ENCODE data around the gene RLBP1.

Gene RLBP1

DNA sequence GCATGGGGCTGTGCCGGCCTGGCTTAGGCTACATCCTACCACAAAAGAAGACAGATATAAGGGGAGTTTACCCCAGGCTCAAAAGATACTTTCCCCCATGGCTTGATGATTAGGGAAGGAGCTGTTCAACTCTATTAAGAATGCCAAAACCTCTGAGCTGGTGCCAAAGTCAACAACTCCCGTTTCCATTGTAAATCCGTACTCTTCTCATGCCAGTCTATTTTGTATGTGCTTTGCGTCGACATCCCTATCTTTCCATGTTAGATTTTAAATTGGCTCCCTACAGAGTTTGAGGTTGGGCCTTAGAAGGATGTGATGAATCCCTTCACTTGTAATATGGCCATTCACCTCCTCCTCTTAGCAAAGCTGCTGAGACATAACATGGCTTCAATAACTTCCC is 46.9 kb downstream of the RLBP1 start:
- in situ Hi-C loops (cut with MboI; ENCODE audit: low sequenced_read_pairs, unreplicated experiment), result loop anchor here (5.0 kb wide), 1 partner anchor 117 kb away; no protein-coding TSS in a partner anchor
- TF ChIP-seq, protein P1, sequence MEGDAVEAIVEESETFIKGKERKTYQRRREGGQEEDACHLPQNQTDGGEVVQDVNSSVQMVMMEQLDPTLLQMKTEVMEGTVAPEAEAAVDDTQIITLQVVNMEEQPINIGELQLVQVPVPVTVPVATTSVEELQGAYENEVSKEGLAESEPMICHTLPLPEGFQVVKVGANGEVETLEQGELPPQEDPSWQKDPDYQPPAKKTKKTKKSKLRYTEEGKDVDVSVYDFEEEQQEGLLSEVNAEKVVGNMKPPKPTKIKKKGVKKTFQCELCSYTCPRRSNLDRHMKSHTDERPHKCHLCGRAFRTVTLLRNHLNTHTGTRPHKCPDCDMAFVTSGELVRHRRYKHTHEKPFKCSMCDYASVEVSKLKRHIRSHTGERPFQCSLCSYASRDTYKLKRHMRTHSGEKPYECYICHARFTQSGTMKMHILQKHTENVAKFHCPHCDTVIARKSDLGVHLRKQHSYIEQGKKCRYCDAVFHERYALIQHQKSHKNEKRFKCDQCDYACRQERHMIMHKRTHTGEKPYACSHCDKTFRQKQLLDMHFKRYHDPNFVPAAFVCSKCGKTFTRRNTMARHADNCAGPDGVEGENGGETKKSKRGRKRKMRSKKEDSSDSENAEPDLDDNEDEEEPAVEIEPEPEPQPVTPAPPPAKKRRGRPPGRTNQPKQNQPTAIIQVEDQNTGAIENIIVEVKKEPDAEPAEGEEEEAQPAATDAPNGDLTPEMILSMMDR (IDR thresholded peaks at IDR 0.05; ENCODE audit: borderline replicate concordance, control extremely low read depth, extremely low read depth, insufficient read depth, missing control alignments), result no peak
- DNase-seq (ENCODE audit: low spot score), result no peak

DNA sequence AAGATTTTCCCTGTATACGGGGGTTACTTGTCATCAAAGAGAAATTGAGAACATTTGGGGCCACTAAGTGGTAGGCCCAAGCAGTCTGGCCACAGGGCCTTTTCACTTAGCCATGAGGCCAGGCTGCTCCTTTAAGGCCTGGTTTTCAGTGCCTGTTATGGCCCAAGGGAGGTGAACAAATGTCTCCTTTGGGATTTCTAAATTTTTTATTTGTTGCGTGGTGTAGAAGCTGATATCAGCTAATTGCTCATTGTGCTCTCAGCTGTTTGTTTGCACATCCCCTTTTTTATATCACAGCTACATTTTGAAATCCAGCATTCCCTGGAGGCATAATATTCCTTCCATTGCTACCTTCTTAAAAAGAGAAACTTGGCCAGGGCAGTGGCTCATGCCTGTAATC is 48.5 kb downstream of the RLBP1 start:
- in situ Hi-C loops (cut with MboI; ENCODE audit: low sequenced_read_pairs, unreplicated experiment), result loop anchor here (5.0 kb wide), 1 partner anchor 116 kb away; no protein-coding TSS in a partner anchor
- DNase-seq (ENCODE audit: low spot score), result no peak

DNA sequence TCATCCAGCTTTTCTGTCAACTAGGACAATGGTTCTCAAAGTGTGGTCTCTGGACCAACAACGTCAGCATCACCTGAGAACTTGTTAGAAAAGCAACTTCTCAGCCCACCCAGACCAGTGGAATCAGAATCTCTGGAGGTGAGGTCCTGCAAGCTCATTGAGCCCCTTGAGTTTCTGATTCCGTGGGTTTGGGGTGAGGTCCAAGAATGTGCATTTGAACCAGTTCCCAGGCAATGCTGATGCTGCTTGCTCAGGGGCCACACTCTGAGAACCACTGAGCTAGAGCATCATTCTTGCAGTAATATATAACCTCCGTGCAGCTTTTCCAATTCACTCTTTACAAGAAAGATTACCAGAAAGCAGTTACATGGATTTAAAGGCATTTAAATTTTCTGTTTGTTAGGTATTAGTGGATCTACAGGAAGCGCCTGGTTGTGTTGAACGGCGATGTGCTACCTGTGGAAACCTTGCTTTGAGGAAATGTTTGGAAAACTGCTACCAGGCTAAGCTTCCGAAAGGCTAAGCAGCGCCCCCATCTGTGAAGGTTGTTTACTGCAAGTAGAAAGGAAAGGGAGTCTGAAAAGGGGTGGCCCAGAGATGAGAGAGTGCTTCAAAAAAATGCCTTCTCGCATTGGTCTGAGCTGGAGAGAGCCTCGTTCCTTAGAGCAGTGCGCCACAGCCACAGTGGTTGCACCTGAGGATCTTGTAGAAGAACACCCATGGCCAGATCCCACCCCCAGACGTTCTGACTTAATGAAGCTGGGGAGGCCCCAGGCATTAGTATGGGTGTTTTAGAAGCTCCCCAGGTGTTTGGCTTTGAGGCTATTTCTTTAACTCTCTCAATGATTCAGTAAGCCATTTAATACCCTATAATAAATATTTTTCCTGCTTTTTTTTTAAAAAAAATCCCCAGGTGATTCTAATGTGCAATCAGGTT is 50.0 kb downstream of the RLBP1 start:
- peak; percentile 37 for DNase-seq (ENCODE audit: low spot score)
- in situ Hi-C loops (cut with MboI; ENCODE audit: low sequenced_read_pairs, unreplicated experiment), result loop anchor here (5.0 kb wide), 1 partner anchor 114 kb away; no protein-coding TSS in a partner anchor
- TF ChIP-seq, protein P1 (IDR thresholded peaks at IDR 0.05; ENCODE audit: borderline replicate concordance, control extremely low read depth, extremely low read depth, insufficient read depth, missing control alignments), result peak; percentile 25

More for the DNA sequence above, 48.5 kb downstream of the RLBP1 start:
- TF ChIP-seq, protein P1 (IDR thresholded peaks at IDR 0.05; ENCODE audit: borderline replicate concordance, control extremely low read depth, extremely low read depth, insufficient read depth, missing control alignments), result no peak

DNA sequence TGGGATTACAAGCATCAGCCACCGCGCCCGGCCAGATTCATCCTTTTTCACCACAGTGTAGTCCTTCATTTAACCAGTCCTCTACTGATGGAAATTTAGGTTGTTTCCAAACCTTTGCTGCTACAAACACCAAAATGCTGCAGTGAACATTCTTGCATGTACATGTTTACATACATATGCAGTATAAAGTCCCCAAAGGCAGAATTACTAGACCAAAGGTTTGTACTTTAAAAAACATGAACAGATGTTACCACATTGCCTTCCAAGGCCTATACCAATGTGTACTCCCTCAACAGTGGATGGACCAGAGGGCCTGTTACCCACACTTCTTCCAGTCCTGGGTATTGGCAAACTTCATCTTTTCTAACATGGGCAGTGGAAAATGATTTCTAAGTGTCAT is 51.0 kb downstream of the RLBP1 start:
- in situ Hi-C loops (cut with MboI; ENCODE audit: low sequenced_read_pairs, unreplicated experiment), result loop anchor here (5.0 kb wide), 1 partner anchor 113 kb away; no protein-coding TSS in a partner anchor
- TF ChIP-seq, protein P1 (IDR thresholded peaks at IDR 0.05; ENCODE audit: borderline replicate concordance, control extremely low read depth, extremely low read depth, insufficient read depth, missing control alignments), result no peak
- DNase-seq (ENCODE audit: low spot score), result no peak

DNA sequence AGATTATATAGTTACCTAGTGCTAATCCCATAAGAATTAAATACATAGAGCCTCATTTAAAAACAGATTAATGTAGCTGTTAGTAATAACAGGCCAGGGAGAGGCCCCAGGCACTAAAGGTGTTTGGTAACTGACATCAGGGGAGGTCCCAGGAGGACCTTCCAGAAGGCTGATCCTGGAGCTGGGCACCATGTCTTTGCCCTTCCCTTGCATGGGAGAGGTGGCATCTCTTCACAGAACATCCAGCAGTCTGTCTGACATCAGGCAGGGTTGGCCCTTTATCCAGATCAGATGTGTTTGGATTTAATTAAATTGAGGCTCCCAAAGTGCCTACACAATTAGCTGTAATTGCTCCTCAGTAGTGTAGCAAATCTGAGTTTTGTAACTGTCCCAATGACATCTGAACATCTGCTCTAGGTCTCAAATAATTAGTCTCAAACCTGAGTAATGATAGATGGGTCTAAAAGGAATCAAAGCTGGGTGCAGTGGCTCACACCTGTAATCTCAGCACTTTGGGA is 53.0 kb downstream of the RLBP1 start:
- no peak for DNase-seq (ENCODE audit: low spot score)
- TF ChIP-seq, protein P1 (IDR thresholded peaks at IDR 0.05; ENCODE audit: borderline replicate concordance, control extremely low read depth, extremely low read depth, insufficient read depth, missing control alignments), result no peak
- in situ Hi-C loops (cut with MboI; ENCODE audit: low sequenced_read_pairs, unreplicated experiment), result no loop called here

DNA sequence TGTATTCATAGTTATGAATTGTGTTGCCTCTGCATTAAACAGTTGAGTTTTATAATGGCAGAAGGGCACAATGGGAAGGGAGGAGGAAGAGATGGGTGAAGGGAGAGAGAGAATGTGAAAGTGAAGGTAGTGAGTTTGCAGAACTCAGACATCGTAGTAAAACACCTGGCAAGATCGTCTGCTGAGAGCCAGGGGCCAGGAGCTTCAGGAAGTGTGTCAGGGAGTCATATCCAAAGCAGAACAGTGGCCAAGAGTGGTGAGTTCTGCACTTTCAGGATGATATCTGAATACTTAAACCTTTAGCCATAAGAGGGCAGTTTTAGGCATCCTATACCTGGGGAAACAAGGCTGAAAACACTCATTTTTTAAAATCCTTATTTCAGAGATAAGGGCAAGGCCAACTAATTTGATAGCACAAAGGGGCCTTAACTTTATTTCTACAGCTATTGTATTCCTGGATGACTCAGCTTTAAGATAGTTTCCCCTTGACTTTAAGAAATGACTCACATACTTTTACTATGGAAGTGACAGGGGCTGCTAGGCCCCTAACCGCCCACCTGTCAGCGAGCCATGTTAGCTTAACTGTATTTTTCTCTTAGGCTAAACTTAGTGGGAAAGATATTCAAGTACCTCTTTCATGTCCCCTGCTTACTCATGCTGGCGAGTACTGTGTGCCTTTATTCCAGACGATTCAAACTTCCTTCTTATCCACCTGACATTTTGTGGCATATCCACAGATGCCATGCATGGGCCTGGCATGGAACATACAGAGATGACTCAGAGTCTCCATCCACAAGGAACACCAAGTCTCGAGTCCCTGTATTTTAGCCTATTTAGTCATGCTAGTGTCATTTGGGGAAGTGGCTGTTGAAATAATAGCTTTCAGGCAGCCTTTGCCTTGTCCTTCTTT is 53.9 kb downstream of the RLBP1 start:
- in situ Hi-C loops (cut with MboI; ENCODE audit: low sequenced_read_pairs, unreplicated experiment), result no loop called here
- DNase-seq (ENCODE audit: low spot score), result peak; percentile 50
- TF ChIP-seq, protein P1 (IDR thresholded peaks at IDR 0.05; ENCODE audit: borderline replicate concordance, control extremely low read depth, extremely low read depth, insufficient read depth, missing control alignments), result no peak

Data from GM13976 (cell line).